ENCODE measurements around the gene CPED1.

DNA sequence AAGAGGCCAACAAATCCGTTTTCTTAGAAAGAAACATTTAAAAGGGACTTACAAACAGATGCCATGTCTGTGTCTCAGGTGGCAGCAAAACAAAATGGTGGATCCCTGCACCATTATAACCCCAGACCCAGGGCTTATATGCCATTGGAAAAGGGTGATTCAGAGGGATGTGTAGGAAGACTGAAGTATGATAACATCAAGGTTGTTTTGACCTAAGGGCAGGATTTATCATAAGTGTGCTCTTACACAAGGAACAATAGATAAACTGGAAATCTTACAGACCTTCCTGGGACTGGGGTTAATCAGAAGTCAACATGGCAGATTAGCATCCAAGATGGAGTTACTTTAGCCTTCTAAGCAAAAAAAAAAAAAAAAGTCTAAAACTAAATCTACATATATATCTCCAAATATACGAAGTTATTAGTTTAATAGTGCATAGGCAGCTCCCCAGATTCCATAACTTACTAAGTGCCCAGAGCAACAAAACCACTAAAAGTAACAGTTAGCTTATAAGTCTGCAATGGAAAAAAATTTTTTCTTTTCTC lies 306.0 kb downstream of the CPED1 start:
- TF ChIP-seq, protein P1, sequence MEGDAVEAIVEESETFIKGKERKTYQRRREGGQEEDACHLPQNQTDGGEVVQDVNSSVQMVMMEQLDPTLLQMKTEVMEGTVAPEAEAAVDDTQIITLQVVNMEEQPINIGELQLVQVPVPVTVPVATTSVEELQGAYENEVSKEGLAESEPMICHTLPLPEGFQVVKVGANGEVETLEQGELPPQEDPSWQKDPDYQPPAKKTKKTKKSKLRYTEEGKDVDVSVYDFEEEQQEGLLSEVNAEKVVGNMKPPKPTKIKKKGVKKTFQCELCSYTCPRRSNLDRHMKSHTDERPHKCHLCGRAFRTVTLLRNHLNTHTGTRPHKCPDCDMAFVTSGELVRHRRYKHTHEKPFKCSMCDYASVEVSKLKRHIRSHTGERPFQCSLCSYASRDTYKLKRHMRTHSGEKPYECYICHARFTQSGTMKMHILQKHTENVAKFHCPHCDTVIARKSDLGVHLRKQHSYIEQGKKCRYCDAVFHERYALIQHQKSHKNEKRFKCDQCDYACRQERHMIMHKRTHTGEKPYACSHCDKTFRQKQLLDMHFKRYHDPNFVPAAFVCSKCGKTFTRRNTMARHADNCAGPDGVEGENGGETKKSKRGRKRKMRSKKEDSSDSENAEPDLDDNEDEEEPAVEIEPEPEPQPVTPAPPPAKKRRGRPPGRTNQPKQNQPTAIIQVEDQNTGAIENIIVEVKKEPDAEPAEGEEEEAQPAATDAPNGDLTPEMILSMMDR (IDR thresholded peaks at IDR 0.05), result no peak
- TF ChIP-seq POLR2A (IDR thresholded peaks at IDR 0.05), result no peak
